Ovary (tissue), 9 donors: Measurements from ENCODE around the gene NPTXR. TPM values are rescaled to one million over a fixed set of nuclear protein-coding genes. Genes with fewer than 3 reads are reported as not detected.

Experiments
- DNase-seq, 5 donors: peaks; one replicate each; pipeline ENCODE4 v3.0.0-alpha.2; 2019 to 2020
- H3K27ac ChIP-seq, 2 donors: fragments of 200-600 bp; one replicate each; pipeline versions ENCODE4 v1.5.1 to v1.8.0; 2019 to 2022
- H3K27me3 ChIP-seq: fragments of 200-600 bp; one replicate; pipeline ENCODE4 v1.8.0; 2022
- H3K36me3 ChIP-seq: fragments of 200-600 bp; sonication (generic); one replicate; pipeline ENCODE4 v1.5.1; 2019
- H3K4me1 ChIP-seq: one replicate; pipeline ENCODE4 v1.8.1; 2013; ENCODE audit warnings: mild to moderate bottlenecking, moderate library complexity; ENCODE audit not compliant: insufficient read depth
- H3K4me3 ChIP-seq: fragments of 200-600 bp; sonication (generic); one replicate; pipeline ENCODE4 v1.5.1; 2017
- H3K9me3 ChIP-seq, 2 donors: fragments of 200-600 bp in 1 of 2; sonication (generic) in 1 of 2; one replicate each; pipeline versions ENCODE4 v1.5.1 to v1.8.1; 2013 to 2019; ENCODE audit warnings: mild to moderate bottlenecking in 1 of 2, moderate library complexity in 1 of 2
- EP300 ChIP-seq: sonication (generic); formaldehyde crosslinking; IDR thresholded peaks from one replicate; pipeline ENCODE4 v1.6.1; 2017; ENCODE audit warnings: antibody characterized with exemption
- POLR2A ChIP-seq: fragments of 450-650 bp; IDR thresholded peaks from one replicate; pipeline ENCODE4 v1.6.1; 2017; ENCODE audit warnings: antibody characterized with exemption, mild to moderate bottlenecking, moderate library complexity
- WGBS, 3 donors: extraction: QIAGEN DNeasy Blood & Tissue Kit in 1 of 3; methylation state at CpG; one replicate each; pipeline versions ENCODE4 v1.1.5 to v1.1.7; 2013 to 2017; 5-methylcytosine and 5-hydroxymethylcytosine counted together
- intact Hi-C, 4 donors: fragments of 100-400 bp; cut with DNase I; formaldehyde crosslinking; loops; one replicate each; pipeline versions ENCODE4 v1.11.0 to v1.15.1; 2022 to 2023
- polyA plus RNA-seq, 2 donors: library from polyadenylated mRNA; stranded (reverse); fragments of 200-250 nt in 1 of 2; fragments of 350-450 nt in 1 of 2; fragmentation: Illumina TruSeq in 1 of 2; extraction: RNeasy Lipid Tissue Mini Kit (QIAGEN cat#74804) in 1 of 2; gene quantifications; one replicate each; pipeline ENCODE4 v1.2.3, GENCODE V29; 2013 to 2014
- total RNA-seq, 7 donors: library from RNA; depleted of rRNA in 2 of 7; stranded (reverse); fragments of >200 nt in 2 of 7; fragmentation: NEBNext Ultra II Directional in 3 of 7; extraction: Animal tissue kit (Norgen Biotek cat#: 25700) in 3 of 7; gene quantifications; one replicate each; pipeline versions ENCODE4 v1.1.0 to v1.2.4, GENCODE V29; 2016 to 2023
- TF ChIP-seq, protein P1 (sequence below), 3 donors: fragments of 450-650 bp in 2 of 3; fragments of 200-600 bp in 1 of 3; IDR thresholded peaks; one replicate each; pipeline versions ENCODE4 v1.5.1 to v1.8.0; 2016 to 2022; ENCODE audit warnings: antibody characterized with exemption in 3 of 3, mild to moderate bottlenecking in 1 of 3
- donor health status: DM: no; HTN: no; CAD: no; lungs with moderate emphysema.
- donor health status: DM: no; HTN: no; CAD: no.
- donor health status: Bipolar disorder and iron deficiency.
- donor health status: DM: yes; HTN: yes; CAD: no.
- donor health status: DM: no; HTN: no; CAD: no.
- donor health status: DM: yes; HTN: yes; CAD: no.

Gene NPTXR
- total and polyA plus RNA-seq, 9 donors, result 5.2 to 23.1 (median 14.9) TPM

DNA sequence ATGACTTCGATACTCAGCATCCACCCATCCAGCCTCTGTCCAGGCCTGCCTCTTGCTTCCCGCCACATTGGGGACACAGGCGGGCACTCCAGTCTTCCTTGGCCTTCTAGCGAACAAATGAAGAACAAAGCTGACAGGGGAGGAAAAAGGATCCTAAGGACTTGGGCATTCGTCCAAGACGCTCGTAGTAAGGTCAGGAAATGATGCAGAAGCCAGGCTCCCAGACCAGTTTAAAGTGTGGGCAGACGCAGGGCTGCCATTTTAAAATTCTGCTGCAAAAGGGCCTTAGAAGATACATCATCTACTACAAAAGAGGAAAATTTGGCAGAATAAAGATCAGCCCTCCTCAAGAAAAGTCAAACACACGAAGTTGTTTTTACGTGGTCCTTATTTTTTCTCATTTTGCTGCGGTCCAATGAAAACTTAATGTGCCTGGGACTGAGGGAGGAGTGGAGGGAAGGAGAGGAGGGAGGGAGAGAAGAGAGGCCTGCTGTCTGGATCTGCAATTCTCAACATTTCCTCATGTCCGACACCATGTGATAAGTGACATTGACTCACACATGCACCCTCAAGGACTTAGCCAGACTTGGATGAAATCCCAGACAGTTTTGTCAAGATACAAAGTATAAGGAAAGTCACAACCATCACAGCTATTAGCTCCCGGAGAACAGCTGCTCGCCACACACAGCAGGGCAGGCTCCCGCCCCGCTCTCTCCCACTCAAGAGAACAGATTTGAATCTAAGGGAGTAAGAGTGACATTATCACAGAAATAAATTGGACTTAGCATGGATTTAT, 55.6 kb downstream of the NPTXR start:
- H3K36me3 ChIP-seq, result no peaks in the 10 kb centered on the region
- H3K4me1 ChIP-seq, result peaks cover 25% of the 10 kb centered on the region

DNA sequence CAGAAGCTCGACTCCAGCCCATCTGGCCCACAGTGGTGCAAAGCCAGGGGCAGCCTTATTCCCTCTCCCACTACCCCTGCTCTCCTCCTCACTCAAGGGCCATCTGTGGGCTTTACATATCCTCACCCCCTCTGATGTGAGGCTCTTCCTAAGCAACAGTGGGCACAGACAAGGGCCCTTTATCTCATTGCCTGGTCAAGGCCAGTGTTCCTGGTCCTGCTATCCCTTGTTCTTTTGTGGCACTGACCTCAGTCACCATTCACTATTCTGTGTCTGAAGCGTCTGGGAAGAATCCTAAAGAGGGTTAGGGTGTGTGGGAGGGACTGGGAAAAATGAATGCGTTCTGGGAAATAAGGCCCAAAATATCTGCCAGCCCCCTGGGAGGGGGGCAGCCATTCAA, 57.2 kb downstream of the NPTXR start:
- Histone ChIP-seq H3K27ac (peak overlapping the region in 1 of 2 donors; percentile 58), H3K4me3 (no peak overlapping the region), H3K9me3 (no peaks in the 10 kb centered on the region), H3K27me3 (no peaks in the 10 kb centered on the region), H3K36me3 (no peaks in the 10 kb centered on the region), H3K4me1 (peaks cover 25% of the 10 kb centered on the region)
- TF ChIP-seq EP300 (no peak), POLR2A (no peak)
- TF ChIP-seq, protein P1, sequence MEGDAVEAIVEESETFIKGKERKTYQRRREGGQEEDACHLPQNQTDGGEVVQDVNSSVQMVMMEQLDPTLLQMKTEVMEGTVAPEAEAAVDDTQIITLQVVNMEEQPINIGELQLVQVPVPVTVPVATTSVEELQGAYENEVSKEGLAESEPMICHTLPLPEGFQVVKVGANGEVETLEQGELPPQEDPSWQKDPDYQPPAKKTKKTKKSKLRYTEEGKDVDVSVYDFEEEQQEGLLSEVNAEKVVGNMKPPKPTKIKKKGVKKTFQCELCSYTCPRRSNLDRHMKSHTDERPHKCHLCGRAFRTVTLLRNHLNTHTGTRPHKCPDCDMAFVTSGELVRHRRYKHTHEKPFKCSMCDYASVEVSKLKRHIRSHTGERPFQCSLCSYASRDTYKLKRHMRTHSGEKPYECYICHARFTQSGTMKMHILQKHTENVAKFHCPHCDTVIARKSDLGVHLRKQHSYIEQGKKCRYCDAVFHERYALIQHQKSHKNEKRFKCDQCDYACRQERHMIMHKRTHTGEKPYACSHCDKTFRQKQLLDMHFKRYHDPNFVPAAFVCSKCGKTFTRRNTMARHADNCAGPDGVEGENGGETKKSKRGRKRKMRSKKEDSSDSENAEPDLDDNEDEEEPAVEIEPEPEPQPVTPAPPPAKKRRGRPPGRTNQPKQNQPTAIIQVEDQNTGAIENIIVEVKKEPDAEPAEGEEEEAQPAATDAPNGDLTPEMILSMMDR (IDR thresholded peaks at IDR 0.05), result no peak
- WGBS, 3 donors, result 27 to 46% (median 38%) methylated on average over 3 of the region's 3 CpGs
- intact Hi-C loops, result loop anchor here in 2 of 4 donors (5.0 to 10.0 kb wide), 2 partner anchors 56 to 338 kb away; partner anchors contain the start of gene NPTXR (in 2 of the 2)
- peak in 1 of 5 donors; percentile 28 for DNase-seq

More for the DNA sequence above, 55.6 kb downstream of the NPTXR start:
- no peak for TF ChIP-seq EP300
- TF ChIP-seq, protein P1 (IDR thresholded peaks at IDR 0.05), result no peak
- no peak for TF ChIP-seq POLR2A
- no peaks in the 10 kb centered on the region for H3K9me3 ChIP-seq
- DNase-seq, result peak in 3 of 5 donors; percentile 58 to 70 (median 66)
- 14 to 29% (median 20%) methylated on average over 16 of the region's 16 CpGs for WGBS, 3 donors
- no peak overlapping the region for H3K4me3 ChIP-seq
- peak overlapping the region in 1 of 2 donors; percentile 93 for H3K27ac ChIP-seq
- H3K27me3 ChIP-seq, result no peaks in the 10 kb centered on the region
- intact Hi-C loops, result loop anchor here in 2 of 4 donors (5.0 to 10.0 kb wide), 2 partner anchors 54 to 337 kb away; partner anchors contain the start of gene NPTXR (in 2 of the 2)

DNA sequence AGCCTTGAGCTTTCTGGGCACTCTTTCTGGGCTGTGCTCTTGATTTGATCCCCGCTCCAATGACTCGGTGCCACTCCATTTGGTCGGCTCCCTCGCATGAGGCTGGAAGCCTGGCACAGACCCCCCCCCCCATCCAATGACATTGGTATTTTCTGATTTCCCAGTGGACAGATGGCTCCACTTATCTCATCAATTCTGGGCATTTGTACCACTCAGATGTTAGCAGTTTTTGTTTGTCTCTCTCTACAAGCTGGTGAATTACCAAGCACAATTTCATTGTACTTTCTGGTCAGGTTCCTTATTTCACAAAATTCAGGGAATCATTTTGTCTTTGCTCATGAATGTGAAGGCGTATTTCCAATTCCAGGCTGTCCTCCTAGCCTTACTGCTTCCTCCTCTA, 59.0 kb downstream of the NPTXR start:
- Histone ChIP-seq H3K36me3 (no peaks in the 10 kb centered on the region), H3K4me1 (peaks cover 25% of the 10 kb centered on the region)

DNA sequence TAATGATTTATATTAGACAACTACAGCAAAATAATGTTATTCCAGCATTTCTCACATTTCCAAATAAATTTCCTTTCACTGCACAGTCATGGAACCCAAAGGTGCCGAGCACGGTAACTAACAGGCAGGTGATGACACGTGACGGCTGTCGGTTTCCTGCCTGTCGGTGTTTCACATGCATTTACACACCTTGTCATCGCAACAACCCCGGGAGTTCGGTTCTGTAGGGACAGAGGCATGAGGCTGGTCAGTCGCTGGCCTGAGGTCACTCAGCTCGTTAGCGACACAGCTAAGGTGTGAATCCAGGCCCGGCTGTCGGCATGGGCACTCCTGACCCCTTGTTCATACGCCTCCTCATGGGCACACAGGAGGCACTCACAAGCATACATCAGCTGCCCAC, 59.8 kb downstream of the NPTXR start:
- TF ChIP-seq POLR2A (no peak), EP300 (no peak)
- TF ChIP-seq, protein P1 (IDR thresholded peaks at IDR 0.05), result no peak
- Histone ChIP-seq H3K9me3 (no peaks in the 10 kb centered on the region), H3K27me3 (no peaks in the 10 kb centered on the region), H3K27ac (no peak overlapping the region), H3K4me1 (peaks cover 25% of the 10 kb centered on the region), H3K36me3 (no peaks in the 10 kb centered on the region), H3K4me3 (no peak overlapping the region)
- intact Hi-C loops, result loop anchor here in 1 of 4 donors (10.0 kb wide), 1 partner anchor 341 kb away; no protein-coding TSS in a partner anchor
- 95 to 97% (median 95%) methylated on average over 15 of the region's 15 CpGs for WGBS, 3 donors
- DNase-seq, result no peak

More for the DNA sequence above, 59.0 kb downstream of the NPTXR start:
- TF ChIP-seq, protein P1 (IDR thresholded peaks at IDR 0.05), result no peak
- TF ChIP-seq POLR2A (no peak), EP300 (no peak)
- intact Hi-C loops, result loop anchor here in 2 of 4 donors (5.0 to 10.0 kb wide), 2 partner anchors 57 to 340 kb away; partner anchors contain the start of gene NPTXR (in 2 of the 2)
- no peak for DNase-seq
- Histone ChIP-seq H3K9me3 (no peaks in the 10 kb centered on the region), H3K27ac (no peak overlapping the region), H3K4me3 (no peak overlapping the region), H3K27me3 (no peaks in the 10 kb centered on the region)
- WGBS, 3 donors, result 89 to 92% (median 91%) methylated on average over 5 of the region's 5 CpGs
